HG02588 (cell line): ENCODE results near the gene MCTP2.

Experiments used
- ATAC-seq: cut with Tn5 transposase; IDR thresholded peaks from one replicate; pipeline ENCODE4 v1.9.1; 2021; ENCODE audit warnings: mild to moderate bottlenecking, moderate library complexity; ENCODE audit not compliant: unreplicated experiment

MCTP2 gene

GRCh38 chr15:94432279-94432678 lies 200.9 kb downstream of the MCTP2 start:
- ATAC-seq = no peak

- ATAC-seq = no peak
Observed at GRCh38 chr15:94439158-94439557, 207.8 kb downstream of the MCTP2 start.

GRCh38 chr15:94441760-94442159 lies 210.4 kb downstream of the MCTP2 start:
- ATAC-seq = no peak

- ATAC-seq = no peak
Observed at GRCh38 chr15:94442480-94442879, 211.1 kb downstream of the MCTP2 start.

GRCh38 chr15:94443186-94443585 lies 211.8 kb downstream of the MCTP2 start:
- ATAC-seq = no peak

GRCh38 chr15:94445566-94446160 lies 214.3 kb downstream of the MCTP2 start:
- no peak for ATAC-seq

- ATAC-seq = no peak
Observed at GRCh38 chr15:94446441-94446840, 215.1 kb downstream of the MCTP2 start.

- ATAC-seq = no peak
Observed at GRCh38 chr15:94451466-94451865, 220.1 kb downstream of the MCTP2 start.

- ATAC-seq = no peak
Observed at GRCh38 chr15:94453227-94453988, 222.0 kb downstream of the MCTP2 start.

- ATAC-seq = no peak
Observed at GRCh38 chr15:94455297-94455696, 223.9 kb downstream of the MCTP2 start.

GRCh38 chr15:94456226-94456625 lies 224.9 kb downstream of the MCTP2 start:
- no peak for ATAC-seq

GRCh38 chr15:94457661-94458060 lies 226.3 kb downstream of the MCTP2 start:
- ATAC-seq = no peak

- no peak for ATAC-seq
Observed at GRCh38 chr15:94460624-94461023, 229.3 kb downstream of the MCTP2 start.

- no peak for ATAC-seq
Observed at GRCh38 chr15:94467034-94467433, 235.7 kb downstream of the MCTP2 start.

- no peak for ATAC-seq
Observed at GRCh38 chr15:94470492-94470891, 239.1 kb downstream of the MCTP2 start.

- no peak for ATAC-seq
Observed at GRCh38 chr15:94476686-94477085, 245.3 kb downstream of the MCTP2 start.

- no peak for ATAC-seq
Observed at GRCh38 chr15:94477913-94478553, 246.7 kb downstream of the MCTP2 start.

- no peak for ATAC-seq
Observed at GRCh38 chr15:94478763-94479162, 247.4 kb downstream of the MCTP2 start.

- no peak for ATAC-seq
Observed at GRCh38 chr15:94480289-94480834, 249.0 kb downstream of the MCTP2 start.

- no peak for ATAC-seq
Observed at GRCh38 chr15:94485148-94485719, 253.9 kb downstream of the MCTP2 start.

- ATAC-seq = no peak
Observed at GRCh38 chr15:94487635-94488034, 256.3 kb downstream of the MCTP2 start.
